HEK293T (cell line): ENCODE measurements around the gene ADCY2.

Experiments
- CTCF ChIA-PET: fragments of 350-600 bp; formaldehyde crosslinking; extraction: SDS; loops from one replicate; lab custom pipeline; 2021; ENCODE audit warnings: antibody characterized with exemption, inconsistent platforms; lab: Yijun Ruan, JAX
- POLR2A ChIA-PET: fragments of 350-600 bp; formaldehyde crosslinking; extraction: SDS; loops from one replicate; lab custom pipeline; 2020; ENCODE audit warnings: antibody characterized with exemption, inconsistent platforms; lab: Yijun Ruan, JAX
- DNase-seq: peaks from one replicate; pipeline ENCODE4 v3.0.0; 2012; ENCODE audit warnings: mixed read lengths; ENCODE audit errors: extremely low spot score
- ARNT ChIP-seq: fragments of 450-650 bp; IDR thresholded peaks from 2 replicates; pipeline ENCODE4 v1.6.1; 2017; ENCODE audit warnings: mild to moderate bottlenecking
- BHLHE40 ChIP-seq: fragments of 450-650 bp; IDR thresholded peaks from 2 replicates; pipeline ENCODE4 v1.6.1; 2016; ENCODE audit warnings: mild to moderate bottlenecking, moderate library complexity, borderline replicate concordance
- CTBP1 ChIP-seq: fragments of 450-650 bp; IDR thresholded peaks from 2 replicates; pipeline ENCODE4 v1.6.1; 2016; ENCODE audit warnings: borderline replicate concordance
- ELF4 ChIP-seq: fragments of 450-650 bp; IDR thresholded peaks from 2 replicates; pipeline ENCODE4 v1.6.1; 2017; ENCODE audit warnings: antibody characterized with exemption
- FOXA1 ChIP-seq: fragments of 450-650 bp; IDR thresholded peaks from 2 replicates; pipeline ENCODE4 v1.6.1; 2016; ENCODE audit warnings: mild to moderate bottlenecking
- FOXK2 ChIP-seq: fragments of 450-650 bp; IDR thresholded peaks from 2 replicates; pipeline ENCODE4 v1.6.1; 2016; ENCODE audit warnings: mild to moderate bottlenecking
- FOXM1 ChIP-seq: fragments of 450-650 bp; IDR thresholded peaks from 2 replicates; pipeline ENCODE4 v1.6.1; 2017; ENCODE audit warnings: mild to moderate bottlenecking, borderline replicate concordance
- HDGF ChIP-seq: fragments of 450-650 bp; IDR thresholded peaks from 2 replicates; pipeline ENCODE4 v1.6.1; 2017; ENCODE audit warnings: antibody characterized with exemption, borderline replicate concordance
- L3MBTL2 ChIP-seq: fragments of 450-650 bp; conservative IDR thresholded peaks from 2 replicates; pipeline ENCODE4 v1.6.1; 2016; ENCODE audit warnings: mild to moderate bottlenecking
- LEF1 ChIP-seq: fragments of 450-650 bp; IDR thresholded peaks from 2 replicates; pipeline ENCODE4 v1.6.1; 2017; ENCODE audit warnings: mild to moderate bottlenecking, borderline replicate concordance
- NFRKB ChIP-seq: fragments of 450-650 bp; IDR thresholded peaks from 2 replicates; pipeline ENCODE4 v1.6.1; 2016; ENCODE audit warnings: mild to moderate bottlenecking, moderate library complexity
- PKNOX1 ChIP-seq: fragments of 450-650 bp; IDR thresholded peaks from 2 replicates; pipeline ENCODE4 v1.6.1; 2016
- SP1 ChIP-seq: fragments of 450-650 bp; IDR thresholded peaks from 2 replicates; pipeline ENCODE4 v1.6.1; 2017
- SUZ12 ChIP-seq: fragments of 450-650 bp; IDR thresholded peaks from 2 replicates; pipeline ENCODE4 v1.6.1; 2016; ENCODE audit warnings: mild to moderate bottlenecking
- TARDBP ChIP-seq: fragments of 450-650 bp; IDR thresholded peaks from 2 replicates; pipeline ENCODE4 v1.6.1; 2016
- ZNF384 ChIP-seq: fragments of 450-650 bp; IDR thresholded peaks from 2 replicates; pipeline ENCODE4 v1.6.1; 2016

Gene ADCY2

DNA sequence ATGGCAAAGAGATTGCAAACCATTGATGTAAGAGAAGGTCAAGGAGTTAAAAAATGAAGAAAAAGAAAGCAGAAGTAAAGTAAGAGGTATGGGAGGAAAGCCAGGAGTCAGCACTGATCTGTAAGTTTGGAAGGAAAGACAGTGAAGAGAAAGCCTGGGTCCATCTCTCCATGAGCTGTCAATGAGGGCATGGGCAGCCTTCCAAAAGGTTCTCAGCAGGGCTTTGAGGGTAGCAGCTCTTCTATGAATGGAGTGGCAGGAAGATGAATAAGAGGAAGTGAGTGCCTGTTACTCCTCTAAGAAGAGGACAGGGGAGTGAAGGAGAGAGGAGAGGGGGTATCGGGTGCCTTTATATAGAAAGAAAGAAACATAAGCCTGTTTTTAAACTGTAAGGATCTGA is 97.1 kb downstream of the ADCY2 start:
- no peak for DNase-seq
- TF ChIP-seq LEF1 (no peak), NFRKB (no peak), PKNOX1 (no peak), BHLHE40 (no peak), L3MBTL2 (no peak), FOXM1 (no peak), FOXK2 (no peak), FOXA1 (no peak)
- POLR2A ChIA-PET = no interaction called here
- CTCF ChIA-PET = no interaction called here

GRCh38 chr5:7493622-7494021 is 97.7 kb downstream of the ADCY2 start:
- ChIA-PET CTCF (no interaction called here), POLR2A (no interaction called here)
- no peak for DNase-seq
- TF ChIP-seq ZNF384 (no peak), FOXA1 (no peak), FOXM1 (no peak), TARDBP (no peak), FOXK2 (no peak), ARNT (no peak), SUZ12 (no peak), BHLHE40 (no peak), LEF1 (no peak)

- ChIA-PET POLR2A (no interaction called here), CTCF (no interaction called here)
- no peak for DNase-seq
- TF ChIP-seq ZNF384 (no peak), L3MBTL2 (no peak), FOXA1 (no peak), ARNT (no peak), NFRKB (no peak)
These were observed 98.7 kb downstream of the ADCY2 start for GRCh38 chr5:7494481-7495130.

- no peak for DNase-seq
- ChIA-PET CTCF (no interaction called here), POLR2A (no interaction called here)
- TF ChIP-seq TARDBP (no peak), ZNF384 (no peak), SP1 (no peak), LEF1 (no peak), FOXK2 (no peak), HDGF (no peak), FOXA1 (no peak), L3MBTL2 (no peak), NFRKB (no peak), PKNOX1 (no peak), ARNT (no peak), FOXM1 (no peak), SUZ12 (no peak), ELF4 (no peak), CTBP1 (no peak), BHLHE40 (no peak)
These were observed 99.2 kb downstream of the ADCY2 start for GRCh38 chr5:7495131-7495517.

DNA sequence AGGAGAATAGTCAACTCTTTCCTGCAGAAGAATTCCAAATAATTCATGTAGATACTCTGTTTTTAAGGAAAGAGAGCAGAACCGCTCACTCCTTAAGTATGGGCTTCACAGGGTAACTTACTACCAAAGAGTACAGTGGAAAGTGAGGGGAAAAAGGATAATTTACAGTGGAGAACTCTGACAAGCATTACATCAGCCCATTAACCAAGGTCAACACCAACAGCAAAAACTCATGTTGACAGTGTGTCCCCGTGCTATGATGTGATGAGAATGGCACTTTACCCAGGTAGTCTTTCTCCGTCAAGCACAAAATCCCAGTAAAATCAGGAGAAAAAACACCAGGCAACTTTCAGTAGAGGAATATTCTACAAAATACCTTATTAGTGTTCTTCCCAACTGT is 104.3 kb downstream of the ADCY2 start:
- no peak for DNase-seq
- TF ChIP-seq L3MBTL2 (no peak), ELF4 (no peak), LEF1 (no peak), FOXA1 (no peak), FOXK2 (no peak)
- CTCF ChIA-PET = interaction anchor here (0.5 kb wide), 1 partner anchor 24 kb away, joined by 4 read pairs; no protein-coding TSS in a partner anchor
- POLR2A ChIA-PET = no interaction called here

DNA sequence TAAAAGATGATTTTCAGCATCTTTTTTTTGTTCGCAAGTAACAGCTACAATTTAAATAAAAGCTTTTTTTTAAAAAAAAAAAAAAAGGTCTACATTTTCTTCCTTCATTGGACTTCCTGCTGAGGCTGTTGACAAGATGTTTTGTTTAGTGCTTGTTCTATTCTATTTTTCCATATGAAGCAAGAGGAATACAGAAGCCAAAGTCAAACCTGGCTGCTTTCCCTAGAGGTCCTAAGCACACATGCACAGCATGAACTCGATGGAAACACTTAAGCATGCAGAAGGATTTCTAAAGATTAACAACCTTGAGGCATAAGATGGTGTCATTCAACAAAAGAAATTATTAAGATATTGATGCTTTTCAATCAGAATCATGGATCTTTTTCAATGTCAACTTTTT is 105.1 kb downstream of the ADCY2 start:
- ChIA-PET POLR2A (no interaction called here), CTCF (interaction anchor here (0.6 kb wide), 1 partner anchor 45 kb away, joined by 3 read pairs; no protein-coding TSS in a partner anchor)
- TF ChIP-seq SP1 = no peak
- TF ChIP-seq NFRKB = no peak
- no peak for TF ChIP-seq ELF4
- TF ChIP-seq HDGF = no peak
- TF ChIP-seq ARNT = no peak
- TF ChIP-seq CTBP1 = no peak
- TF ChIP-seq TARDBP = no peak
- TF ChIP-seq L3MBTL2 = no peak
- no peak for TF ChIP-seq FOXK2
- no peak for TF ChIP-seq FOXM1
- no peak for TF ChIP-seq LEF1
- DNase-seq = no peak

- CTCF ChIA-PET = no interaction called here
These were observed 107.6 kb downstream of the ADCY2 start for GRCh38 chr5:7503564-7503963.

More at GRCh38 chr5:7503564-7503963, 107.6 kb downstream of the ADCY2 start:
- no peak for DNase-seq
- POLR2A ChIA-PET = no interaction called here
- no peak for TF ChIP-seq LEF1
- TF ChIP-seq SUZ12 = no peak
- TF ChIP-seq CTBP1 = no peak
- no peak for TF ChIP-seq BHLHE40
- no peak for TF ChIP-seq NFRKB
- TF ChIP-seq ELF4 = no peak
- no peak for TF ChIP-seq PKNOX1
- TF ChIP-seq FOXK2 = no peak
- no peak for TF ChIP-seq HDGF
- TF ChIP-seq FOXA1 = no peak
- TF ChIP-seq SP1 = no peak
- no peak for TF ChIP-seq ARNT
- no peak for TF ChIP-seq L3MBTL2
